ENCODE measurements around the gene ATN1. TPM values are rescaled to one million over a fixed set of nuclear protein-coding genes. Genes with fewer than 3 reads are reported as not detected.

ATN1 gene
- total and polyA plus RNA-seq, 9 of the 15 experiments (the other 6 are each of a cell fraction or from before 2014, with no cell fraction given), result 0.15 to 49.8 (median 2.7) TPM

GRCh38 chr12:6960593-6961277, 33.0 kb downstream of the ATN1 start (continued):
- TF ChIP-seq ZBTB33 (CRISPR knock-in tag; IDR thresholded peaks at IDR 0.05), result 0 out of 2 replicates have a peak, but pooled peaks have one; percentile 51
- no peak for TF ChIP-seq ZNF23 (CRISPR knock-in tag; IDR thresholded peaks at IDR 0.05)
- TF ChIP-seq, protein P1, sequence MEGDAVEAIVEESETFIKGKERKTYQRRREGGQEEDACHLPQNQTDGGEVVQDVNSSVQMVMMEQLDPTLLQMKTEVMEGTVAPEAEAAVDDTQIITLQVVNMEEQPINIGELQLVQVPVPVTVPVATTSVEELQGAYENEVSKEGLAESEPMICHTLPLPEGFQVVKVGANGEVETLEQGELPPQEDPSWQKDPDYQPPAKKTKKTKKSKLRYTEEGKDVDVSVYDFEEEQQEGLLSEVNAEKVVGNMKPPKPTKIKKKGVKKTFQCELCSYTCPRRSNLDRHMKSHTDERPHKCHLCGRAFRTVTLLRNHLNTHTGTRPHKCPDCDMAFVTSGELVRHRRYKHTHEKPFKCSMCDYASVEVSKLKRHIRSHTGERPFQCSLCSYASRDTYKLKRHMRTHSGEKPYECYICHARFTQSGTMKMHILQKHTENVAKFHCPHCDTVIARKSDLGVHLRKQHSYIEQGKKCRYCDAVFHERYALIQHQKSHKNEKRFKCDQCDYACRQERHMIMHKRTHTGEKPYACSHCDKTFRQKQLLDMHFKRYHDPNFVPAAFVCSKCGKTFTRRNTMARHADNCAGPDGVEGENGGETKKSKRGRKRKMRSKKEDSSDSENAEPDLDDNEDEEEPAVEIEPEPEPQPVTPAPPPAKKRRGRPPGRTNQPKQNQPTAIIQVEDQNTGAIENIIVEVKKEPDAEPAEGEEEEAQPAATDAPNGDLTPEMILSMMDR (IDR thresholded peaks at IDR 0.05 in 2 of 3, conservative IDR thresholded peaks at IDR 0.05 in 1 of 3; ENCODE audit: insufficient read depth in 2 of 3, low read depth in 1 of 3, low read length in 3 of 3), result peak; percentile 62 to 67 (median 64); a peak in 5 of 6 replicates
- peak; percentile 60; the same call in 1 of the 2 replicates for TF ChIP-seq ZNF263 (CRISPR knock-in tag; IDR thresholded peaks at IDR 0.05; ENCODE audit: borderline replicate concordance)
- TF ChIP-seq HNRNPK (IDR thresholded peaks at IDR 0.05; ENCODE audit: low read depth, low read length, poor library complexity, severe bottlenecking), result no peak
- peak; percentile 61; the same call in 1 of the 2 replicates for TF ChIP-seq REST (IDR thresholded peaks at IDR 0.05; ENCODE audit: borderline replicate concordance)
- TF ChIP-seq REST (CRISPR knock-in tag; IDR thresholded peaks at IDR 0.05; ENCODE audit: low read depth), result no peak
- peak; percentile 18; the same call in 1 of the 2 replicates for TF ChIP-seq SMC3 (conservative IDR thresholded peaks at IDR 0.05; ENCODE audit: insufficient read depth, low read depth, low read length)

All from K562 (cell line).